GM18498 (cell line): ENCODE results near the gene GPC4.
A peak's percentile ranks its signal among the peaks of the same experiment; 100 is the strongest.

Source experiments
- ATAC-seq: cut with Tn5 transposase; IDR thresholded peaks from one replicate; pipeline ENCODE4 v1.9.1; 2021; ENCODE audit warnings: mild to moderate bottlenecking, moderate library complexity; ENCODE audit not compliant: unreplicated experiment

GPC4 gene

DNA sequence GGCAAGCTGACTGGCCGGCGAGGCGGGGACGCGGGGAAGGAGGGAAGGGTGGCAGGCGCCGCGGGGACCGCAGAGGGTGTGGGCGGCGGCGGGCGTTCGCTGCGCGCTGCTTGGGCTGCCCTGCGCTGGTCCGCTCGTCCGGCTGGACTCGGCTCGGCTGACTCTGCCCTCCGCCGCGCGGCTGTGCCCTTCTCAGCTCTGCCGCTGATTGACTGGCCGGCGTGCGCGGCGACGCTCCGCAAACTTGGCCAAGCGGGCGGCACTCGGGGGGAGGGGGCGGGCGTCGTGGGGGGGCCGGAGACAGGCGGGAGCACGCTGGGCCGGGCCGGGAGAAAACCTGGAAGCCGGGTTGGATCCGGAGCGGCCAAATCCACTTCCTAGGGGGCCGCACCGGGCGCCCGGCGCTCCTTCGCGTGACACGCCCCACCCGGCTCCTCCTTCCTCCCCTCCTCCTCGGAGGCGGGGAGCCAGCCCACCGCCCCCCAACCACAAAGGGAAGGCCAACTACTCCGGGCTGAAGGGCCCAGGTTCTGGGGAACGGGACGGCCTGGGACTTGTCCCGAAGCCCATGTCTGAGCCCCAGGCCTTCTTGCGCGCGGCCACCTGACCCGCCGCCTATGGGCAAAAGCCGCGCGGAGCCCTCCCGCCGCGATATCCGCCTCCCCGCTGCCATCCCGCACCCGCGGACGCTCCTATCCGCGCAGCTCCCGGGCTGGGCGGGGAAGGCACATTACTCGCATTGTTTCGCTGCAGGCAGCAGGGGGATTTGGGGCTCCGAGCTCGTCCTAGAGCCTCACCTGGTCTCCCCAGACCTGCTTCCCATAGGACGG lies at the start of gene GPC4:
Gene GPC4, minus strand, starts transcription at position 214 of the 830 bp plus-strand sequence. CDS start 524 bp downstream, outside the sequence.
- peak; percentile 47 for ATAC-seq

DNA sequence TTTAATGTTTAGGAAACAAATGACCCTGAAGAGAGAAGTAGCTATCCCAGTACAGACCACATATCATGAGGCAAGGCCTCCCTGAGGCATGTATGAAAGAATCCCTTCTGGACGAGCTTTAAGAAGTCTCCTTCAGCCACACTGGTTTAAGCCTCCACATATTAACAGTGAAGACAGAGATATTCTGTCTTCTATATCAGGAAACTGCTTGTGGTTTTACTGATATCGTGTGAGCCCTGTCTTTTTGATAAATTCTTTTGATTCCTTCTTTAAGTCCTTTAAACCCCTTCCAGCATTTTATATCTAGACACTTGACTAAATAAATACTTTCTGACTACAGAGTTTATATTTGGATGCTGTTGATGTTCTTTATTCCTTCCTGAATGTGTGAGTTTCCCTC lies 45.9 kb upstream of the GPC4 start:
- ATAC-seq: no peak

GRCh38 chrX:133454924-133455323 lies 39.6 kb upstream of the GPC4 start:
- ATAC-seq: no peak

DNA sequence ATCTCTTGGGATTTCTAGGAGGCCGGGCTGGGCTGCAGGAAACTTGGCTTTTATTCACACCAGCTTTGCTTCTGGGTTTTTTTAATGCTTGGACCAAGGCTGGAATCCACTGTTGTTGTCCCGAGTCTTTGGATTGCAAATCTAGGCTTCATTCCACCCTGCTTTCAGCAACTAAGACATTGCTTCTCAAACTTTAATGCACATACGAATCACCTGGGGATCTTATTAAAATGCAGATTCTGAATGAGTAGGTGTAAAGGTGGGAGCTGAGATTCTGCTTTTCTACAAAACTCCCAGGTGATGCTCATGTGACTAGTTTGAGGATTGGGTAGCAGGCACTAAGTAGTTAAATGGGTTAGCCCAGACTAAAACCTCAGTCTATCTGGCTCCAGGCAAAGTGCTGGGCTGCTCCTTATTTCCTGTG lies 39.2 kb upstream of the GPC4 start:
- no peak for ATAC-seq

DNA sequence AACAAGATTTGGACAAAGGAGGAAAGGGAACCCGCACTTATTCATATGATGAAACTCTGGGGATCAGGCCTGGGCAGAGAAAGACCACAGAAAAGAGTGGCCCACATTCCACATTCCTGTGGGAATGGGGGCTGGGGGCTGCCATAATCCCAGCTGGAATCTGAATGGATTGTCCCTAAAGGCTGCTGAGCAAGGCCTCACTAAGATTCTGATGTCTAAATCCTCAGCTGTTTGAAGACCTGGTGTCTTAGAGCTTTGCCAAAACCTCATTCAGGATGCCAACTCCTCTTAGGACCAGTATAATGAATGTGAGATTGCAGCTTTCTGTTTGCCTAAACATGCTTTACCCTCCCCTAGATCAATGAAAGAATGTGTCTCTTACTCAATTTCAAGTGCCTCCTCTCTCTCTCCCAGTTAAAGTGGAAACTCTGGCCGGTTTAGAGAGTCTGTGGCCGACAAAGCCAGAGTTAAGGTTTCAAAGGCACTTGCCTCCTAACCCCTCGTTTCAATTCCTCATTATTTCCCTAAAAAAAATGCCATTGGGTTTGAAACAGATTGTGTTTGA lies 33.3 kb upstream of the GPC4 start:
- ATAC-seq: no peak

- ATAC-seq: no peak
Measured at GRCh38 chrX:133444952-133445831, 29.9 kb upstream of the GPC4 start.

- ATAC-seq: no peak
Measured at GRCh38 chrX:133444196-133444595, 28.9 kb upstream of the GPC4 start.

DNA sequence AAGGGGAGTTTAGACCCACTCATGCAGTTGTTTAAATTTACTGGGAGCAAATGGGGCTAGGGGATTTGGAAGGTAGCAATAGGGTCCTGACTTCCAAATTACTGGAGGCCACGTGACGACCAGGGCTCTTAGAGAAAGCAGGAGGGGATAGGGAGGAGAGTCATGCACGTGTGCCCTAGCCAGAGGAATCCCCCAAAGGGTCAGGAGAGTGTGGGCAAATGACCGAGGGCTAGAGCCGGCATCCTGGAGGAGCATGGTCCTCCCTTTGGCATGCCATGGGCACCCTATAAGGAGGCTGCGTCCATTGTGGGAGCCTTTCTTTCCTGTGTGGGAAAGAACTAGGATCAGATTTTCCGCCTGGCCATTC lies 25.5 kb upstream of the GPC4 start:
- no peak for ATAC-seq

DNA sequence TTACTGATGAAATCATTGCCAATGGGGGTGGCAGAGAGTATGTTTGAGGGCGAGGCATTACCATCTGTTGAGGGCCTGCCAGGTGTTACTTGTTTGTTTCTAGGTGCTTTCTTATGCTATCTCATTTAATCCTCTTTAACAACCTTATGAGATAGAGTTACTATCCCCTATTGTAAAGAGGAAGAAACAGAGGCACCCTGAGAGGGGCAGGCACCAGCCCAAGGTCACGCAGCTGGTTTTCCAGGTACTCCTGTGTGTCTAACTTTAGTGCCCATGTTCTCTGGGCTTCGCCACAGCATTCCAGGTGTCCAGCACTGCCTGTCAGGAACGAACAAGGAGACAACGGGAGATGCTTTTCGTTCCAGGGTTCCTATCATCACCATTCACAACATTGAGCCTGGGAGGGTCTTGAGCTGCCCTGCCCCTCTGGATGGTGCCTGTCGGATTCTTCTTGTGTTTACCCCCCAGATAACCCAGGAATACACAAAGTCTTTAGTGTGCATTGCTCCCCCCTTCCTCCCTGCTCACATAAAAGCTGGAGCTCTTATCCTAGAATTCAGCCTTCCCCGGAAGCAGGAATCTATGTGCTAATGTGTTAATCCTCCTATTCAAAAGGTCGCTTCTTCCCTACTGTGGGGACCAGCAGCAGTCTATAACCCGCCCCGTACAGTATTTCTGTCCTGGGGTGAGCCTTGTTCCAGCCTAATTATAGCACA lies 24.9 kb upstream of the GPC4 start:
- no peak for ATAC-seq

- ATAC-seq: no peak
Measured at GRCh38 chrX:133437766-133438165, 22.5 kb upstream of the GPC4 start.

- ATAC-seq: no peak
Measured at GRCh38 chrX:133437356-133437755, 22.1 kb upstream of the GPC4 start.

- no peak for ATAC-seq
Measured at GRCh38 chrX:133435544-133436124, 20.3 kb upstream of the GPC4 start.

DNA sequence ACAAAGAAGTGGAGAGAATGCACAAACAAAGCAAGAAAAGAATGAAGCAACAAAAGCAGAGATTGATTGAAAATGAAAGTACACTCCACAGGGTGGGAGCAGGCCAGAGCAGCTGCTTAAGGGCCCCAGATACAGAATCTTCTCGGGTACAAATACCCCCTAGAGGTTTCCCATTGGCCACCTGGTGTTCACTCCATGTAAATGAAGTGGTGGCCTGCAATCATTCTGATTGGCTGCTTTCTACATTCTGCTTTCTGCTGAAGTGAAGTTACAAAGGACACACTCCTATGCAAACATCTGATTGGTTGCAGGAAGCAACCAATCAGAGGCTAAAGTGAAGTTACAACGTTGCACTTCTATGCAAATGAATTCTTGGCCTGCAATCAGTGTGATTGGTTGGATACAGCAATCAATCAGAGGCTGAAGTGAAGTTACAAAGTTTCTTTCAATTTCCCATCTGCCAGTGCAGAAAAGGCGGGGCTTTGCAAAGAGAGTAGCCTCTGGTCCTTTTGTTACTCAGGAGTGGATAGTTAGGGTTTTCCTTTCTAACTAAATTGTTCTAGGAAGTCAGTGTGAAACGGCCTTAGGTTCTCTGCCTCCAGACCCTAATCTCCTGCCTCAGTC lies 19.0 kb upstream of the GPC4 start:
- ATAC-seq: no peak

- ATAC-seq: no peak
Measured at GRCh38 chrX:133419911-133420310, 4.6 kb upstream of the GPC4 start.

GRCh38 chrX:133418588-133418987 lies 3.3 kb upstream of the GPC4 start:
- ATAC-seq: no peak

DNA sequence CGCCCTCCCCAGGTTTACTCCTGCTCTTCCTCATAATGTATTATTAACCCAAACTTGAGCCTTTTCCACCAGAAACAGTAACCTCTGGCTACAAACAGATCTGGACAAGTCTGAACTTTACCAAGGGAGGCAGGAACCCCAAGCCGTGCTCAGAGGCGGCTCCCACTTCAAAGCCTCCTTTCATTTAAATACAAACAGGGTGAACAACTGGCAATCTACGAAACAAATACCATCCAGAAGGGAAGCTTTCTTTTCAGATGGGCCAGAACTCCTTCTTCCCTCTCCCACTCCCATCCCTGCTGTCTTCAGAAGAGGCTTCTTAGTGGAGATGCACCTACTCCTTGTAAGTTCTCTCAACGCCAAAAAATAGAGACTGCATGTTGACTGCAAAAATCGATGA lies 2.1 kb upstream of the GPC4 start:
- no peak for ATAC-seq

DNA sequence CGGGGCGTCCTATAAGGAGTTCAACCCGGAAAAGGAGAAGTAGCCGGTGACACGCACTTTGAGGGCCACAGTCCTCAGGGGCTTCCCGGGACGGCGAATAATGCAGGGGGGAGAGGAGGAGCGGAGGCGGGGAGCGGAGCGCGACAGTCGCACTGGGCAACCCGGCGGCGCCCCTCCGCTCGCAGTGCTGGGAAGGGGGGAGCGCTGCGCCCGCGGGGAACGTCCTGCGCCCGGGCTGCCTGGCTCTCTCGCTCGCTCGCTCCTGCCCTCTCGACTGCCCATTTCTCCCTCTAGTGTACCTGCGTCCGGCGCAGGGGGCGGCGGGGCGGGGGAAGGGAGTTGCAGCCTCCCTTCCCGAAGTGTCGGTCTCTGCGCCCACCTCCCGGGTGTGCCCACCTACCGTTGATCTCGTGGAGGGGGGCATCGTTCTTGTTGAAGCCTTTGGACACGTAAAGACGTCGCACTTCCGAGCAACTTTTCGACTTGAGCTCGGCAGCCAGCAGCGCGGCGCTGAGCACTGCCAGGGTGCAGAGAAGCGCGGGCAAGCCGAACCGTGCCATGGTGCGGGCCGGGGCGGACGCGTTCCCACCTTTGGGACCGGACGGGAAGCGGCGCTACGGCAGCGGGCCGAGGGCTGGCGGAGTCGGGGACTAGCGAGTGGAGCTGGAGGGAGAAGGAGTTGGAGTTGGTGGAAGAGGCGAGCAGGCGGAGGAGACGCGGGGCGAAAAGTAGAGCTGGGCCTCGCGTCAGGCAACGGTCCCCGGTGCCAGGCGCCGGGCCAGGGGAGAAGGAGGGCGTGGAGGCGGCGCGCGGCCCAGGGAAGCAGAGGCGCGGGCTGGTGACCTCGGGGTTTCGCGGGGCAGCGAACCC lies 648 bp downstream of the GPC4 start:
- ATAC-seq: peak; percentile 34

GRCh38 chrX:133413218-133413925 lies 1.9 kb downstream of the GPC4 start:
- no peak for ATAC-seq

DNA sequence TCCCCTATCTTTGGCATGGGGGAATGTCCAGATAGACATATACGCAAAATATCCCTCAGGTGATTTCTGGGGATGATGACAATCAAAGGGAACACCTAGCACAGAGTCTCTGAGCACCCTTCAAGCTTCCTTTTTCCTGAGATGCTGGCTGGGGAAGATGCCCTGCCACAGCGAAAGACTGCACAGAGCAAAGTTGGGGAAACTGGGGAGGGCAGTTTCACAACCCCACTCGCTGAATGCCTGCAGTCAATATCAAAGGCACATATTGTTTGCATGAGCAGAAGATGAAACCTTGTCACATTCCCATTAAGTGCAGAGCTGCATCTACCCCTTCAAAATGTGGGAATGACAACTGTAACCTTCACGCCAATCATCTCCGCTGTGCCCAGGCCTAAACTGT lies 2.6 kb downstream of the GPC4 start:
- no peak for ATAC-seq
